Measurements from ENCODE around the gene CAMK2N1. TPM values are rescaled to one million over a fixed set of nuclear protein-coding genes. Genes with fewer than 3 reads are reported as not detected.

Gene CAMK2N1
- polyA plus RNA-seq, 3 donors, result not detected

- no peak overlapping the region for H3K4me3 ChIP-seq (replicated peaks in 1 of 3; ENCODE audit: low read depth in 2 of 3, low read length in 3 of 3)
- H3K27ac Mint-ChIP-seq, result no peak overlapping the region
- no peak overlapping the region for H3K9ac ChIP-seq (ENCODE audit: insufficient read depth, low read length, poor library complexity, severe bottlenecking)
- no peaks in the 10 kb centered on the region for H3K9me3 ChIP-seq (replicated peaks in 1 of 2; ENCODE audit: control insufficient read depth in 1 of 2, insufficient read depth in 1 of 2, low read length in 2 of 2)
- no peak overlapping the region for H2AFZ ChIP-seq (ENCODE audit: insufficient read depth, low read depth, low read length, poor library complexity, severe bottlenecking)
- intact Hi-C loops (cut with micrococcal nuclease), result no loop called here
- WGBS (ENCODE audit: insufficient coverage), result no CpG with 5 or more reads among the region's 1 CpG
- H3K27ac ChIP-seq (ENCODE audit: low read depth in 1 of 2, low read length in 2 of 2), result no peak overlapping the region
- H4K20me1 ChIP-seq (ENCODE audit: insufficient read depth, low read length), result no peaks in the 10 kb centered on the region
- H3K27me3 Mint-ChIP-seq (ENCODE audit: low read depth in 3 of 3), result peaks cover 16 to 29% (median 21%) of the 10 kb centered on the region in 3 donors
- no peak overlapping the region for H3K4me2 ChIP-seq (replicated peaks; ENCODE audit: extremely low read depth, low read length, poor library complexity, severe bottlenecking)
- no peaks in the 10 kb centered on the region for H3K79me2 ChIP-seq (ENCODE audit: insufficient read depth, low read length)
- no peak for DNase-seq
- peaks cover 3% of the 10 kb centered on the region for H3K4me1 Mint-ChIP-seq
- no peak for TF ChIP-seq CTCF (IDR thresholded peaks at IDR 0.05)
- H3K4me3 Mint-ChIP-seq, result no peak overlapping the region
- no peaks in the 10 kb centered on the region for H3K36me3 ChIP-seq (replicated peaks in 1 of 2; ENCODE audit: control insufficient read depth in 1 of 2, insufficient read depth in 2 of 2, low read length in 2 of 2)
- no peaks in the 10 kb centered on the region for H3K4me1 ChIP-seq (ENCODE audit: control insufficient read depth in 1 of 2, insufficient read depth in 2 of 2, low read length in 2 of 2)
- no peaks in the 10 kb centered on the region for H3K36me3 Mint-ChIP-seq
- H3K27me3 ChIP-seq (ENCODE audit: control insufficient read depth in 2 of 2, insufficient read depth in 2 of 2, low read length in 2 of 2), result peaks cover 3 to 11% of the 10 kb centered on the region in 2 donors
- H3K9me3 Mint-ChIP-seq, result no peaks in the 10 kb centered on the region
Observed at GRCh38 chr1:20469406-20470076, 16.5 kb downstream of the CAMK2N1 start.

- Mint-ChIP-seq H3K9me3 (peaks cover 0 to 5% (median 0%) of the 10 kb centered on the region in 7 donors), H3K4me1 (no peaks in the 10 kb centered on the region), H3K36me3 (no peaks in the 10 kb centered on the region), H3K27ac (no peak overlapping the region), H3K4me3 (no peak overlapping the region), H3K27me3 (ENCODE audit: low read depth in 3 of 3) (peaks cover 10 to 15% (median 11%) of the 10 kb centered on the region in 3 donors)
- H3K4me3 ChIP-seq (replicated peaks in 1 of 3; ENCODE audit: low read depth in 2 of 3, low read length in 3 of 3), result no peak overlapping the region
- intact Hi-C loops (cut with micrococcal nuclease), result no loop called here
- peaks cover 0 to 7% of the 10 kb centered on the region in 2 donors for H3K9me3 ChIP-seq (replicated peaks in 1 of 2; ENCODE audit: control insufficient read depth in 1 of 2, insufficient read depth in 1 of 2, low read length in 2 of 2)
- no peak overlapping the region for H2AFZ ChIP-seq (ENCODE audit: insufficient read depth, low read depth, low read length, poor library complexity, severe bottlenecking)
- H3K27me3 ChIP-seq (ENCODE audit: control insufficient read depth in 2 of 2, insufficient read depth in 2 of 2, low read length in 2 of 2), result no peaks in the 10 kb centered on the region
- no peak for TF ChIP-seq CTCF (IDR thresholded peaks at IDR 0.05)
- H3K27ac ChIP-seq (ENCODE audit: low read depth in 1 of 2, low read length in 2 of 2), result no peak overlapping the region
- WGBS (ENCODE audit: insufficient coverage), result 59% methylated on average over 3 of the region's 9 CpGs
- no peaks in the 10 kb centered on the region for H3K4me1 ChIP-seq (ENCODE audit: control insufficient read depth in 1 of 2, insufficient read depth in 2 of 2, low read length in 2 of 2)
- no peak overlapping the region for H3K9ac ChIP-seq (ENCODE audit: insufficient read depth, low read length, poor library complexity, severe bottlenecking)
- no peak overlapping the region for H3K4me2 ChIP-seq (replicated peaks; ENCODE audit: extremely low read depth, low read length, poor library complexity, severe bottlenecking)
- no peaks in the 10 kb centered on the region for H3K79me2 ChIP-seq (ENCODE audit: insufficient read depth, low read length)
- no peak for DNase-seq
- no peaks in the 10 kb centered on the region for H4K20me1 ChIP-seq (ENCODE audit: insufficient read depth, low read length)
- no peaks in the 10 kb centered on the region for H3K36me3 ChIP-seq (replicated peaks in 1 of 2; ENCODE audit: control insufficient read depth in 1 of 2, insufficient read depth in 2 of 2, low read length in 2 of 2)
Observed at GRCh38 chr1:20466273-20466672, 19.7 kb downstream of the CAMK2N1 start.

Measured in CD14-positive monocyte (primary cell).